HG02970 (cell line): ENCODE results near the gene NUP210L.

Experiments
- ATAC-seq: cut with Tn5 transposase; IDR thresholded peaks from one replicate; pipeline ENCODE4 v1.9.1; 2021; ENCODE audit warnings: mild to moderate bottlenecking, moderate library complexity, moderate number of reproducible peaks; ENCODE audit not compliant: unreplicated experiment, low FRiP score

Gene NUP210L

GRCh38 chr1:153970346-153970745 lies 184.5 kb downstream of the NUP210L start:
- no peak for ATAC-seq

DNA sequence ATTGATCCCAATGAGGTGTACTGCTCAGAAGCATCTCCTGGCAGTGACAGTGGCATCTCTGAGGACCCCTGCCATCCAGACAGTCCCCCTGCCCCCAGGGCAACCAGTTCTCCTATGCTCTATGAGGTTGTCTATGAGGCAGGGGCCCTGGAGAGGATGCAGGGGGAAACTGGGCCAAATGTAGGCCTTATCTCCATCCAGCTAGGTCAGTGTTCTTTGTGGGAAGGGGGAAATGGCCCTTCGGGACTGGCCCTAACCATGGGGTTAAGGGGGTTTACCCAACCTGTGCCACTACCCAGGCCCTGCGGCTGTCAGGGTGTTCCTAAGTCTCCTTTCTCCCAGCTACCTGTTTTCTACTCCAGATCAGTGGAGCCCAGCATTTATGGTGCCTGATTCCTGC lies 185.9 kb downstream of the NUP210L start:
- ATAC-seq = no peak

GRCh38 chr1:153968408-153968807 lies 186.5 kb downstream of the NUP210L start:
- ATAC-seq = no peak

DNA sequence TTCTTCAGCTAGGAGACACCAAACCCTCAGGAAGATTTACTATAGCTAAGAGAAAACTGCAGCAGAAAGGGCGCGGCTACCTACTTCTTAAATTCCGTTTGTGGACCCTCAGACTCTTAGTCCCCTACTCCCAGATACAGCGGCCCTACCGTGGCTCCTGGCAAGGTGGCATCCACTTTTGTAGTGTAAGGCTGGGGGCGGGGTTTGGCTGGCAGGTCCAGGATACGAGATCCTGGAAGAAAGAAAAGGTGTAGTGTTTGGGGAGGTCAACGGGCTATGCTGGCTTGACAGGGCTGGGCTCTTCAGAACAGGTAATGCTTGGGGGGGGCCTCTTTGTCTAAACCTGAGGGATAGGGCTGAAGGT lies 186.9 kb downstream of the NUP210L start:
- no peak for ATAC-seq

DNA sequence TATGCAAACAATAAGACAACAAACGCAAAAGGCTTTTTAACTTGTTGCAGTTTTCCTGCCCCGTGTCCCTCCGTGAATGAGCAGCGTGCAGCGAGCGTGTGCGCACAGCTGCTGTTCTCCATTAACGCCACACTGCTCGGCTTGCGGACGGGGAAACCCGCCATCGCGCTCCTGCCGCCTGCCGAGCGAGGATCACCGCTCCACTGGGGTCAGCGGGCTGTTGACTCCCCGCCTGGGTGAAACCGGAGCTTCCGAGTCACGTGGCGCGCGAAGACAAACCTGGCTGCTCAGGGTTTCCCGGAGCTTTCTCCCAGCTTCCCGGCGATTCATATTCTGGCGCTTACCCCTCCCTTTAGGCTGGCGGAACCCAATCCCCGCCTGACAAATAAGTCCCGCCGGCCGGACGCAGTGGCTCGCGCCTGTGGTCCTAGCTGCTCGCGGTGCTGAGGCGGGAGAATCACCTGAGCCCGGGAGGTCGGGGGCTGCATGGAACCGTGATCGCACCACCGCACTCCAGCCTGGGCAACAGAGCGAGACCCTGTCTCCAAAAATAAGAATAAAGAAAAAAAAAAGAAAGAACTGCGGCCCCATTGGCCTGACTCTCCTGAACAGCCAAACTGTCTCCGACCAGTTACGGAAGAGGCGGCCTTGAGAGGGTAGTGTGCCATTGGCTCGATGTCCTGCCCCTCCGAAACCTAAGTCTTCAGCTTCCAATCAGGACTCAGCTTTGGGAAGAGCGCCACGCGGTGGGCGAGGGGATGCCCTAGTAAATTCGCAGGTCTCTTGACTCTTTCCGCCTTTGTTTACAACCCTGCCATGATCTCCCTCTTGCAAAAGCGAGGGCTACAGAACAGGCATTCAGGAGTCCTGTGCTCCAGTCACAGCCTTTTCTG lies 187.5 kb downstream of the NUP210L start, which contains the start of gene CREB3L4:
CREB3L4 (plus strand) TSS at position 796 of the 893 bp plus-strand sequence. CDS start 624 bp downstream, outside the sequence.
- ATAC-seq = peak; percentile 60

DNA sequence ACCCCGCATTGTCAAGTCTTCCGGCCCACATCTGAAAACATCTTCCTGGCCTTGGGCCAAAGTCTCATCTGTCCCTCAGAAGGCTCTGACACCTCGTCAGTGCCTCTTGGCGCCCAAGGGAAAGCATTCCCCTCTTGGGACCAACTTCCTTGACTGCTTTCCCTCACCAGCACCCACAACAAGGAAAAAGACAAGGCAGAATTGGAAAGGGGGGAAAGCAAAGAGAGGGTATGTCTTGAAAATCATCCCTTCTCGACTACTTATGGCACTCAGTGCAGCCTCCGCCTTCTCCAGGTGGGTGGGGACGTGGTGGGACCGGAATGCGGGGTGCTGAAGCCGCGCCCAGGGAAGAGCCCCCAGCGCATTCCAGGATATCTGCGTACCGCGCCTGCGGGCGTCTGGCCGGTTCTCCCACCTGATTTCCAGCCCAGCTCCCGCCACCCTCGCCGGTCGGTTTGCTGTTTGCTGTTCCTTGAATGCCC lies 191.0 kb downstream of the NUP210L start:
- ATAC-seq = no peak

DNA sequence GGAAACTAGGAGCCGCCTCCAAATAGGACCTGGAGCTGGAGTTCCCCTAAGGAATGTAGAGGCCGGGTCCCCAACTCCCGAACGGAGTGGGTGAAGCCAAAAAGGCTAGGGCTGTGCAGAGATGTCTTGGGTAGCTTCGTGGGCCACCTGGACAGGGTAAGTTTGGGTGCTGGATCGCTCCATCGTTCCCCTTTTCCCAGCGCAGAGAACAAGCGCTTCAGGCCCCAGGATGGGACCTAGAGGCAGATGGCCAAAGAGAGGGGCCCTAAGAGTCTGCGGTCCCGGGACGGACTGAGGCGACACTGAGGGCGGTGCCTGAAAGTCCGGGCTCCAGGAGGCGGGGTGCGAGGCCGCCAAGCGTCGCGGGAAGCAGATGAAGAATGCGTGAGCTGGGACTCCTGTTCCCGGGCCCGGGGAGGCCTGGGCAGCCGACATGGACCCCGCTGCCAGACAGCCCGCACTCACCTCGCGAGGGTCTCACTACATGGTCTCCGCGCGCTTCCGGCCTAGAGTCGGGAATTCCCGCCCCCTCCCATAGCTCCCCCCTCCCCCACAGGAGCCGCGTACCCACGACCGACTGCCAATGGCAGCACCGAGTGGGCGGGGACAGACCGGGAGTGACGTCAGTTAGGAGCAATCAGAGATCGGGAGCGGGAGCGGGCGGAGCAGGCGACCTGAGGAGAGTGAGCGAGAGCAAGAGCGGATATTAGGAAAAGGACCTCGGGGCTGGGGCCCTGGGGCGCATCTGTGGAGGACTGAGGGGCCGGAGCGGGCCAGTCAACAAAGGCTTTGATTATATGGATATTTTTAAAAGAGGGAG lies 191.6 kb downstream of the NUP210L start, which contains the start of gene SLC39A1:
SLC39A1 (minus strand) TSS at position 508 of the 820 bp plus-strand sequence. CDS start 822 bp downstream, outside the sequence.
- ATAC-seq = peak; percentile 31

- ATAC-seq = no peak
These were observed 192.5 kb downstream of the NUP210L start for GRCh38 chr1:153962088-153963029.

GRCh38 chr1:153961421-153961820 lies 193.5 kb downstream of the NUP210L start:
- no peak for ATAC-seq

- ATAC-seq = no peak
These were observed 194.7 kb downstream of the NUP210L start for GRCh38 chr1:153960206-153960605.

GRCh38 chr1:153959454-153959853 lies 195.4 kb downstream of the NUP210L start:
- ATAC-seq = no peak

GRCh38 chr1:153958961-153959260 lies 196.0 kb downstream of the NUP210L start:
- ATAC-seq = no peak

GRCh38 chr1:153958111-153958960 lies 196.5 kb downstream of the NUP210L start, which contains the start of gene CRTC2:
CRTC2 (minus strand) TSS chr1:153958612; CDS start chr1:153958497, 115 bp downstream.
- ATAC-seq = peak; percentile 76

DNA sequence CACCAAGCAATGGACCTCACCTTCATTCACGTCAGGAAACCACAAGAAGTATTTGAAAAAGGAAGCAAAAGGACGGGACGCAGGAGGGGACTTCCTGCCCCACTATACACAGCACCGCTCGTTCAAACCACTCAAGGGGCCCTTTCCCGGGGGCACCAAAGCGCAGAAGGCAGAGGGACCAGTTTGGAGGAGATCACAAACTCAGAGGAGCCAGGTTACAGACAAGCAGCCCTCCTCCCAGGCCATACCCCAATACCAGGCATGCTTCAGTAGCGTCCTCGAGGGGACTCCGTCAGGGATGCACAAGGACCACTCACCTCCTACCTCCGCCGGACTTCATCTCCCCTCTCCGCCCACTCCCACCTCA lies 197.1 kb downstream of the NUP210L start:
- peak; percentile 3 for ATAC-seq

- no peak for ATAC-seq
These were observed 197.7 kb downstream of the NUP210L start for GRCh38 chr1:153956997-153957715.

- ATAC-seq = no peak
These were observed 200.0 kb downstream of the NUP210L start for GRCh38 chr1:153954826-153955225.

DNA sequence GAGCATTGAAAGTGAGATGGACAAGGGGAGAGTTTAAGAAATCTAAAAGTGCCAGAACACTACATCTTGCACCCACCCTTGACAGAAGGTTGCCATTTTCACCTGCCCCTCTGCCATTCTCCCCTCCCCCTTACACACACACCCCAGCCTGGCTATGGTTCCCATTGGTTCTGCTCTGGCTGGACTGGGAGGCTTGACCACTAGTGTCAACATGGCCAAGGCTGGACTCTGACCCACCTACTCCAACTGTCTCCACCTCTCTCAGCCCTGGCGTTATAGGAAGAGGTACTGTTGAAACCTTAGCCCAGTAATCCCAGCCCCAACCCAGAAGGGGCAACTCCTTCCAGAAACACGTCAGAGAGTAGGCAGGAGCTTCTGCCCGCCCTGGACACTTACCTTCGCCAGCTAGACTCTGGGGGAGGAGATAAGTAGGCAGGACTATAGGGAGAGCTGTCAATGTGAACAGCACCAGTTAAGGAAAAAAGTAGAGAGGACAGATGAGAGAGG lies 201.0 kb downstream of the NUP210L start:
- ATAC-seq = no peak

GRCh38 chr1:153951801-153952200 lies 203.1 kb downstream of the NUP210L start:
- ATAC-seq = no peak
